NCI-H2081 (cell line): ENCODE measurements around the gene TTC28.
"Not testable (repeated sequence)": the region's sequence is repeated elsewhere in the genome, so short reads cannot be mapped to it uniquely, and the experiment has no call there.

Source experiments
- DNase-seq, 2 experiments: peaks; one replicate each; lab custom pipeline; 2025; lab: John Stamatoyannopoulos, UW

TTC28 gene

GRCh38 chr22:28674121-28674563, 5.5 kb downstream of the TTC28 start:
- no peak for DNase-seq

- no peak for DNase-seq
Observed at GRCh38 chr22:28670756-28671155, 8.9 kb downstream of the TTC28 start.

- no peak for DNase-seq
Observed at GRCh38 chr22:28670161-28670560, 9.5 kb downstream of the TTC28 start.

- DNase-seq, result no peak
Observed at GRCh38 chr22:28669387-28669786, 10.3 kb downstream of the TTC28 start.

- not testable (repeated sequence) for DNase-seq
Observed at GRCh38 chr22:28663569-28663942, 16.1 kb downstream of the TTC28 start.

GRCh38 chr22:28658448-28658847, 21.2 kb downstream of the TTC28 start:
- no peak for DNase-seq

- DNase-seq, result no peak
Observed at GRCh38 chr22:28656181-28656580, 23.5 kb downstream of the TTC28 start.

- no peak for DNase-seq
Observed at GRCh38 chr22:28650463-28650862, 29.2 kb downstream of the TTC28 start.

GRCh38 chr22:28648792-28649191, 30.8 kb downstream of the TTC28 start:
- DNase-seq, result no peak

- DNase-seq, result no peak
Observed at GRCh38 chr22:28647216-28647615, 32.4 kb downstream of the TTC28 start.

- DNase-seq, result no peak
Observed at GRCh38 chr22:28639321-28639720, 40.3 kb downstream of the TTC28 start.

- no peak for DNase-seq
Observed at GRCh38 chr22:28637225-28637624, 42.4 kb downstream of the TTC28 start.

GRCh38 chr22:28630177-28630574, 49.5 kb downstream of the TTC28 start:
- no peak for DNase-seq

- no peak for DNase-seq
Observed at GRCh38 chr22:28629420-28630176, 50.0 kb downstream of the TTC28 start.

GRCh38 chr22:28628766-28629165, 50.9 kb downstream of the TTC28 start:
- DNase-seq, result no peak

GRCh38 chr22:28627791-28628190, 51.8 kb downstream of the TTC28 start:
- DNase-seq, result no peak

GRCh38 chr22:28620244-28620922, 59.3 kb downstream of the TTC28 start:
- no peak for DNase-seq

- DNase-seq, result no peak
Observed at GRCh38 chr22:28619236-28619635, 60.4 kb downstream of the TTC28 start.

- not testable (repeated sequence) for DNase-seq
Observed at GRCh38 chr22:28615423-28615822, 64.2 kb downstream of the TTC28 start.

GRCh38 chr22:28609921-28610320, 69.7 kb downstream of the TTC28 start:
- no peak for DNase-seq

GRCh38 chr22:28608546-28608945, 71.1 kb downstream of the TTC28 start:
- no peak for DNase-seq

- no peak for DNase-seq
Observed at GRCh38 chr22:28607795-28608194, 71.8 kb downstream of the TTC28 start.

GRCh38 chr22:28604966-28605761, 74.5 kb downstream of the TTC28 start:
- DNase-seq, result no peak
